Adrenal gland (tissue), 12 donors: Measurements from ENCODE around the gene AIF1L. TPM values are rescaled to one million over a fixed set of nuclear protein-coding genes. Genes with fewer than 3 reads are reported as not detected.

Experiments used
- DNase-seq, 7 donors: peaks; one replicate each; pipeline ENCODE4 v3.0.0-alpha.2; 2019 to 2020
- H3K27ac ChIP-seq, 5 donors: fragments of 200-600 bp; sonication (generic) in 4 of 5; 1 replicate in 3 of 5; 2 replicates in 2 of 5; pipeline versions ENCODE4 v1.5.1 to v1.8.0; 2016 to 2020; ENCODE audit warnings: mild to moderate bottlenecking in 1 of 5
- H3K27me3 ChIP-seq: fragments of 200-600 bp; 2 replicates; pipeline ENCODE4 v1.8.0; 2021
- H3K36me3 ChIP-seq, 2 donors: fragments of 200-600 bp; replicated peaks in 1 of 2; 1 replicate in 1 of 2; 2 replicates in 1 of 2; pipeline versions ENCODE4 v1.5.1 to v1.8.0; 2018 to 2022
- H3K4me1 ChIP-seq, 2 donors: fragments of 200-600 bp; replicated peaks in 1 of 2; 1 replicate in 1 of 2; 2 replicates in 1 of 2; pipeline versions ENCODE4 v1.5.1 to v1.8.0; 2018 to 2021
- H3K4me3 ChIP-seq, 4 donors: fragments of 200-600 bp; sonication (generic) in 3 of 4; one replicate each; pipeline ENCODE4 v1.5.1; 2016 to 2018
- H3K9me3 ChIP-seq, 3 donors: fragments of 200-600 bp; sonication (generic) in 1 of 3; replicated peaks in 1 of 3; 1 replicate in 2 of 3; 2 replicates in 1 of 3; pipeline versions ENCODE4 v1.5.1 to v1.8.0; 2016 to 2021
- CTCF ChIP-seq, 6 experiments: fragments of 450-650 bp in 4 of 6; fragments of 200-600 bp in 2 of 6; sonication (generic) in 1 of 6; IDR thresholded peaks; 1 replicate in 5 of 6; 2 replicates in 1 of 6; pipeline versions ENCODE4 v1.5.1 to v1.8.0; 2016 to 2021; ENCODE audit warnings: antibody characterized with exemption in 6 of 6, mild to moderate bottlenecking in 2 of 6, moderate library complexity in 1 of 6
- POLR2A ChIP-seq, 2 donors: fragments of 450-650 bp; IDR thresholded peaks; one replicate each; pipeline ENCODE4 v1.6.1; 2017; ENCODE audit warnings: antibody characterized with exemption in 2 of 2, mild to moderate bottlenecking in 2 of 2, moderate library complexity in 1 of 2
- WGBS, 4 donors: extraction: QIAGEN DNeasy Blood & Tissue Kit in 2 of 4; methylation state at CpG; one replicate each; pipeline versions ENCODE4 v1.1.5 to v1.1.7; 2013 to 2017; 5-methylcytosine and 5-hydroxymethylcytosine counted together
- intact Hi-C, 2 donors: fragments of 100-400 bp; cut with DNase I; formaldehyde crosslinking; loops; one replicate each; pipeline versions ENCODE4 v1.14.1 to v1.15.0; 2022 to 2023
- polyA plus RNA-seq, 3 donors: library from polyadenylated mRNA; stranded (reverse); fragments of 200-250 nt in 2 of 3; fragments of 350-450 nt in 1 of 3; fragmentation: Illumina TruSeq in 1 of 3; extraction: RNeasy Lipid Tissue Mini Kit (QIAGEN cat#74804) in 1 of 3; gene quantifications; one replicate each; pipeline ENCODE4 v1.2.3, GENCODE V29; 2013 to 2014
- total RNA-seq, 9 donors: library from RNA; depleted of rRNA in 4 of 9; stranded (reverse); fragments of >200 nt in 4 of 9; fragments of 120-200 nt in 1 of 9; fragmentation: NEBNext Ultra II Directional in 1 of 9; extraction: Animal tissue kit (Norgen Biotek cat#: 25700) in 1 of 9; gene quantifications; one replicate each; pipeline versions ENCODE4 v1.1.0 to v1.2.4, GENCODE V29; 2013 to 2023
- donor health status: healthy with polysubstance abuse.
- donor health status: Bipolar disorder and iron deficiency.
- donor health status: DM: yes; HTN: yes; CAD: no.
- donor health status: DM: no; HTN: no; CAD: no.
- donor health status: DM: no; HTN: no; CAD: no.
- donor health status: DM: yes; HTN: yes; CAD: no.

The AIF1L gene
- total and polyA plus RNA-seq, 12 donors, result 2.1 to 19.2 (median 5.7) TPM

GRCh38 chr9:131090025-131090787 lies 6.1 kb upstream of the AIF1L start:
- 86 to 93% (median 91%) methylated on average over 3 to 13 of the region's 13 CpGs for WGBS, 4 donors
- TF ChIP-seq CTCF (IDR thresholded peaks at IDR 0.05) (no peak), POLR2A (IDR thresholded peaks at IDR 0.05) (no peak)
- H3K36me3 ChIP-seq, result no peaks in the 10 kb centered on the region
- H3K27me3 ChIP-seq, result peaks cover 10% of the 10 kb centered on the region
- intact Hi-C loops, result no loop called here
- no peak for DNase-seq
- no peak overlapping the region for H3K27ac ChIP-seq
- no peaks in the 10 kb centered on the region for H3K9me3 ChIP-seq
- no peaks in the 10 kb centered on the region for H3K4me1 ChIP-seq
- no peak overlapping the region for H3K4me3 ChIP-seq

- DNase-seq, result no peak
- Histone ChIP-seq H3K9me3 (no peaks in the 10 kb centered on the region), H3K36me3 (no peaks in the 10 kb centered on the region), H3K4me3 (no peak overlapping the region), H3K4me1 (peaks cover 0 to 2% of the 10 kb centered on the region in 2 donors), H3K27ac (no peak overlapping the region), H3K27me3 (peaks cover 19% of the 10 kb centered on the region)
- intact Hi-C loops, result no loop called here
- WGBS, 4 donors, result 85 to 94% (median 88%) methylated on average over 6 to 19 of the region's 19 CpGs
- TF ChIP-seq POLR2A (IDR thresholded peaks at IDR 0.05), result no peak
- TF ChIP-seq CTCF (IDR thresholded peaks at IDR 0.05), result no peak
Measured at GRCh38 chr9:131091352-131091992, 4.9 kb upstream of the AIF1L start.

- peaks cover 24% of the 10 kb centered on the region for H3K27me3 ChIP-seq
- 79 to 94% (median 83%) methylated on average over 4 to 6 of the region's 6 CpGs for WGBS, 4 donors
Measured at GRCh38 chr9:131092030-131092429, 4.3 kb upstream of the AIF1L start.

More at GRCh38 chr9:131092030-131092429, 4.3 kb upstream of the AIF1L start:
- DNase-seq, result no peak
- Histone ChIP-seq H3K27ac (no peak overlapping the region), H3K36me3 (no peaks in the 10 kb centered on the region), H3K9me3 (no peaks in the 10 kb centered on the region), H3K4me3 (no peak overlapping the region), H3K4me1 (peaks cover 0 to 7% of the 10 kb centered on the region in 2 donors)
- intact Hi-C loops, result no loop called here
- TF ChIP-seq CTCF (IDR thresholded peaks at IDR 0.05), result no peak
- no peak for TF ChIP-seq POLR2A (IDR thresholded peaks at IDR 0.05)
